GM12801 (cell line): ENCODE measurements around the gene TCEAL6.
"Not testable (repeated sequence)": the region's sequence is repeated elsewhere in the genome, so short reads cannot be mapped to it uniquely, and the experiment has no call there.

ENCODE experiments used
- CTCF ChIP-seq: IDR thresholded peaks from one replicate; pipeline ENCODE4 v1.5.1; 2011; ENCODE audit warnings: control low read depth; ENCODE audit not compliant: insufficient read length; ENCODE audit errors: extremely low read depth

The TCEAL6 gene

GRCh38 chrX:102126863-102127262 is 15.4 kb downstream of the TCEAL6 start:
- no peak for TF ChIP-seq CTCF

GRCh38 chrX:102125436-102125835 is 16.8 kb downstream of the TCEAL6 start, which contains the start of gene TCEAL2:
TCEAL2 (plus strand) TSS chrX:102125679; CDS start chrX:102126831, 1,152 bp downstream.
- TF ChIP-seq CTCF: not testable (repeated sequence)

DNA sequence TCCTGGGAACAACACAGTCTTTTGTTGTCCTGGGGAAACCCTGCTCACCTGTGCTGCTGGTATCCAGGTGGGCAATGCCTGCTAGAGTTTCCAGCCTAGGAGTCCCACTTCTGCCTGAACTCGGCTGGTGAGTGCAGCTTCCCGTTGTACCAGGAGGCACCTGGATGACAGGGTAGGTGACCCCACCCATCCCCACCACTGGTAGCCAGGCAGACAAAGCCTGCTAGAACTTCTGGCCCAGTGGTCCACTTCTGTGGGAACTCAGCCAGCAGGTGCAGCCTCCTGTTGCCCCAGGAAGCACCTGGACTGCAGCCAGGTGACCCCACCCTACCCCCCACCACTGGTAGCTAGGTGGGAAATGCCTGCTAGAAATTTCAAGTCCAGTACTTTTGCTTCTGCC is 26.5 kb downstream of the TCEAL6 start:
- TF ChIP-seq CTCF: no peak

DNA sequence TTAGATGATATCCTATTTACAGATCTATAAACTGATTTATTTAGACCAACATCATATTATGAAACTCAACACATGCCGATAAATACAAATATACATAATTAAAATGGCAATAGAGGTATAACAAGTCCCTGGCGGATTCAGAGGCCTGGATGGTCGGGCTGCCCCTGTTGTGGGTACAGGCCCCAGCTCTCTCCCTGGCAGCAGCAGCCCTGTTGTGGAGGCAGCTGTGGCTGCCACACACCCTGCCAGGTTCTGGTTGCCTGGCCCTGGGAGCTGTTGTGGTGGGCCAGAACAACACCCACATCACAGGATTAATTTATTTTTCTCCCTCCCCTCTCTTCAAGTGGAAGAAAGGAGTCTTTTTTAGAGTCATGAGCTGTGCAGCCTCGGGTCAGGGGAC is 28.9 kb downstream of the TCEAL6 start:
- TF ChIP-seq CTCF: no peak
